ENCODE data around the gene HPS3.

GRCh38 chr3:149170672-149171071, 41.2 kb downstream of the HPS3 start:
- TF ChIP-seq CTCF (IDR thresholded peaks at IDR 0.05) (no peak), EP300 (IDR thresholded peaks at IDR 0.05) (no peak)

Data from tibial nerve (tissue), 4 donors.